Measurements from ENCODE around the gene SV2C.

SV2C gene

GRCh38 chr5:76166886-76167576, 83.8 kb downstream of the SV2C start:
- DNase-seq: no peak

- DNase-seq: no peak
Observed at GRCh38 chr5:76169146-76169905, 86.1 kb downstream of the SV2C start.

DNA sequence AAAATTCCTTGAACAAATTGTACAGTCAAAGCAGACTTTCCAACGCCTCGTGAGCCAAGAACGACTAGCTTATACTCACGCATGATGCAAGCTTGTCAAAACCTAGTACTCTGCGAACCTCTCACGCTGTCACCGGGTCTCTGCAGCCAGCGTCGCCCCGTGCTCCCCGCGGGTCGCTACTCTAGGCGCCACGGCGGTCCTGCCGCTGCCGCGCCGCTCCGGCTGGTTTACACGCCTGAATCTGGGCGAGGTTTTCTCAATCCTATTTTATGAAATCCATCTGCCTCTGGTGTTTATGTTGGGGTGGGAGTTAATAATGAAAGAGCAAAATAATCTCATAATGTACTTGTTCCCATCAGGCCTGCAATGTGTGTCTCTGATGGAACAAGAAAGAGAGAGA, 90.9 kb downstream of the SV2C start:
- no peak for DNase-seq

- DNase-seq: peak; percentile 61
Observed at GRCh38 chr5:76175051-76175666, 92.0 kb downstream of the SV2C start.

DNA sequence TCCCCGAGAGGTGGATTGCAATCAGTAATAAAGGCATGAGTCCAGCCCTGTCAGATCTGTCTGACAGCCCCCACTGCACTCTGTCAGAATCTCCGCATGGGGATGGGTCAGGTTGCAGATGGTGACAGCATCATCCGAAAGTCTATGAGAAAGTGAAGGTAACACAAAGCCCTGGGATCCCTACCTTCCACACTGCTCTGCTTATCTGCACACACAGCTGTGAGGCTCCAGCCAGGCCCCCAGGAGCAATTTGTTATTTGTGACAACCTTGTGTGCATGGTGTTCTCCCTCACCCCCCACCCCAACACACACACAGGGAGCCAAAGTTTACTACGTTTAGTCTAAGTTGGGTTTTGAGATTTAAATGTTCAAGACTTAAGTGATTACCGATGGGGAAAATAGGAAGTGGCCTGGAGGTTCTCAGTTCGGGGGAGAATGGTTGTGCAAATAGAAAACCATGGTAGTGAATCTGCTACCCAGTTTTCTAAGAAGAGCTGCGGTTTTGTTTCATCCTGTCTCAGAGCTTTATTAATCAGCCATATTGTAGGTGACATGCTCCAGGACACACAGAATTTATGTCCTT, 92.7 kb downstream of the SV2C start:
- DNase-seq: peak; percentile 17

GRCh38 chr5:76177978-76178377, 94.8 kb downstream of the SV2C start:
- DNase-seq: no peak

GRCh38 chr5:76178913-76179312, 95.7 kb downstream of the SV2C start:
- no peak for DNase-seq

GRCh38 chr5:76180814-76181805, 97.9 kb downstream of the SV2C start:
- no peak for DNase-seq

DNA sequence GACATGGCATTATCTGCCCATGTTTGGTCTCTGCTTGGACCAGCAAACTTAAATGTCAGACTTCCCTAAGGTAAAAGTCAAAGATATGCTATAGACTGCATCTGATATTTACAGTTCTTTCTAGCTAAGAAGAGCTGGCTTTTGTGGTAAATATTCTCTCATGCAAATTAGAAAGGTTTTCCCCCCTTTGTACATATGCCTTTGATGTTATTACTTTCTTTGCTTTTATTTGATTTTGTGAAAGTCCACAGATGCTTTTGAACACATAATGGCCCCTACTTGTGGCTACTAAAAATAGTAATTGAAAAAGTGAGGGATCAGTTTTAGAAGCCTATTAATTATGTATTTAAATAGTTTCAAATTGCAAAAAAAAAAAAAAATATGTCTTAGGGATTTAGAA, 104.2 kb downstream of the SV2C start:
- DNase-seq: no peak

- DNase-seq: no peak
Observed at GRCh38 chr5:76190356-76190755, 107.2 kb downstream of the SV2C start.

DNA sequence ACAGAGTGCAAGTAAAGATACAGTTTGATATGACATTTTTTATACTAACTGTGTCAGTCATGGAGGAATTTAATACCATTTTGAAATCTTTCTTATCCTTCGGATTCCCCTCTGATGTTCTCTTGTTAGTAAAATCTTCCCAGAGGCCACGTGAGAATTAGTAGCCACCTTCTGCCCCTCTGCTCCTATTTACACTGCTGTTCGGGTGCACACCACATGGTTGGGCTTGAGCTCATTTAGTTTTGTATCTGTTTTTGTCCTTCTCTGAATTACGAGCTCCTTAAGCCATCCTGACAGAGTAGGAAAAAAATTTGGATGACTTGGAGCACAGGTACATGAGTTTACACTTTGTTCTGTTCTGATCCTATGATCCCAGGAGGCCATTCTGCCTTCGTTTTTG, 109.7 kb downstream of the SV2C start:
- DNase-seq: no peak

- no peak for DNase-seq
Observed at GRCh38 chr5:76193635-76194034, 110.5 kb downstream of the SV2C start.

DNA sequence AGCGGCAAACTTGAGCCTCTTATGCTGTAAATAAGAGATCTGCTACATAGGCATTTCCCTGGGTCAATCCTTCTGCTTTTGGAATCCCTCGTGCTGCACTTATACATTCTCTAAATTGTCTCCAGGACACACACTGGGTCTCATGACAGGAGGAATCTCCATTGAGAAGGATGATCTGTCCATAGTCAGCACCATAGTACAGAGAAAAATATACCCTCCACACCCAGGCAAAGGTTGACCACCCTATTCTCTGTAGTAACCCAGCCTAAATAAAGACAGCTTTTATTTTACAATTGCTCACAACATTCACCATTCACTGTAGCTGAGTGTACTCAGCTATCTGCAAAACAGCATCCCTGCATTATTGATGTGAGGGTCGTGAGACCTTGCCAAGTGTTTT, 111.2 kb downstream of the SV2C start:
- DNase-seq: no peak

- no peak for DNase-seq
Observed at GRCh38 chr5:76196457-76196856, 113.3 kb downstream of the SV2C start.

GRCh38 chr5:76196886-76197489, 113.8 kb downstream of the SV2C start:
- DNase-seq: no peak

GRCh38 chr5:76197726-76198125, 114.5 kb downstream of the SV2C start:
- no peak for DNase-seq

GRCh38 chr5:76199336-76200318, 116.4 kb downstream of the SV2C start:
- no peak for DNase-seq

- DNase-seq: no peak
Observed at GRCh38 chr5:76202182-76202581, 119.0 kb downstream of the SV2C start.

- no peak for DNase-seq
Observed at GRCh38 chr5:76204191-76204590, 121.0 kb downstream of the SV2C start.

- no peak for DNase-seq
Observed at GRCh38 chr5:76204713-76205112, 121.5 kb downstream of the SV2C start.

GRCh38 chr5:76207120-76207519, 123.9 kb downstream of the SV2C start:
- DNase-seq: no peak
